ENCODE data around the gene KIF13A. TPM values are rescaled to one million over a fixed set of nuclear protein-coding genes. Genes with fewer than 3 reads are reported as not detected.

Gene KIF13A
- total and polyA plus RNA-seq, 10 of the 15 experiments (the other 5 are each of a cell fraction or from before 2014, with no cell fraction given) = 0.02 to 0.26 (median 0.13) TPM; not detected in 2

DNA sequence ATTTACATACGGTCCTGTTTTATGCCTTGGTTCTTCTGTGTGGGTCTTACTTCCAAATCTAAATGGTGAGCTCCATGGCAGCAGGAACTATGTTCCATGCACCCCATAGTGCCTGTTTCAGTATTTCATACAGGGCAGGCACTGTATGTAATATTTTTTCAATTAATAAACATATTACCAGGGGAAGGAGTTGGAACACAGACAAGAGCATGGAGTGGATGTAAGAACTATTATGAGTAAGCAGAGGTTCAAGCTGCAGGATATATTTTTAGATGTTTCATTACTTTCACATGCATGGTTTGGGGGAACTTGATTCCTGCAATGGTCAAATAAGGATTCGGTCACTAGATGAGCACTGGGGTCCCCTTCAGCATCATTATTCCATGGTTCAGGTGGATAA lies 108.3 kb downstream of the KIF13A start:
- ChIA-PET SMC1A (ENCODE audit: uncharacterized antibody, unreplicated experiment) (no interaction called here), CTCF (no interaction called here), POLR2A (no interaction called here), RAD21 (ENCODE audit: unreplicated experiment) (no interaction called here)
- Histone ChIP-seq H3K4me1 (ENCODE audit: control insufficient read depth, insufficient read depth, low read length) (peaks cover 9% of the 10 kb centered on the region), H3K27ac (ENCODE audit: control insufficient read depth, insufficient read depth) (no peak overlapping the region), H3K9me3 (replicated peaks; ENCODE audit: control insufficient read depth, insufficient read depth, low read length) (no peaks in the 10 kb centered on the region; the same call in 2 of the 3 replicates), H3K4me3 (no peak overlapping the region), H3K36me3 (ENCODE audit: control insufficient read depth in 2 of 2, insufficient read depth in 2 of 2, low read length in 1 of 2) (no peaks in the 10 kb centered on the region), H2AFZ (ENCODE audit: control insufficient read depth, low read depth, low read length) (no peak overlapping the region), H4K20me1 (ENCODE audit: control insufficient read depth, insufficient read depth) (no peaks in the 10 kb centered on the region), H3K4me2 (ENCODE audit: control insufficient read depth, insufficient read depth) (no peak overlapping the region), H3K79me2 (ENCODE audit: control insufficient read depth, insufficient read depth, low read length) (no peaks in the 10 kb centered on the region), H3K27me3 (replicated peaks in 1 of 2; ENCODE audit: control insufficient read depth in 2 of 2, insufficient read depth in 2 of 2, low read length in 1 of 2) (no peaks in the 10 kb centered on the region; a peak in 1 of 4 replicates), H3K9ac (ENCODE audit: control insufficient read depth, insufficient read depth, low read length) (no peak overlapping the region)
- no peak for DNase-seq (ENCODE audit: low read depth, low spot score)
- in situ Hi-C loops (cut with MboI) = no loop called here
- no peak for ATAC-seq
- BruUV-seq (replicated peaks) = no TSS peak
- 91% methylated on average over 2 of the region's 2 CpGs for WGBS (ENCODE audit: insufficient coverage, insufficient replicate concordance, low lambda C conversion rate, missing lambda C conversion rate)
- no peak for FAIRE-seq
- no peak for TF ChIP-seq POLR2AphosphoS5 (IDR thresholded peaks at IDR 0.05; ENCODE audit: low read length)
- TF ChIP-seq HCFC1 (IDR thresholded peaks at IDR 0.05; ENCODE audit: low read length) = no peak
- TF ChIP-seq BRCA1 (IDR thresholded peaks at IDR 0.05; ENCODE audit: low read depth, low read length) = no peak
- TF ChIP-seq ZNF384 (IDR thresholded peaks at IDR 0.05; ENCODE audit: borderline replicate concordance, low read depth, low read length) = no peak
- TF ChIP-seq TBL1XR1 (IDR thresholded peaks at IDR 0.05; ENCODE audit: low read depth, low read length) = no peak
- no peak for TF ChIP-seq ASH2L (IDR thresholded peaks at IDR 0.05; ENCODE audit: borderline replicate concordance, low read depth)
- no peak for TF ChIP-seq SUZ12 (IDR thresholded peaks at IDR 0.05; ENCODE audit: unreplicated experiment)
- intact Hi-C loops (cut with micrococcal nuclease; ENCODE audit: unreplicated experiment) = no loop called here

DNA sequence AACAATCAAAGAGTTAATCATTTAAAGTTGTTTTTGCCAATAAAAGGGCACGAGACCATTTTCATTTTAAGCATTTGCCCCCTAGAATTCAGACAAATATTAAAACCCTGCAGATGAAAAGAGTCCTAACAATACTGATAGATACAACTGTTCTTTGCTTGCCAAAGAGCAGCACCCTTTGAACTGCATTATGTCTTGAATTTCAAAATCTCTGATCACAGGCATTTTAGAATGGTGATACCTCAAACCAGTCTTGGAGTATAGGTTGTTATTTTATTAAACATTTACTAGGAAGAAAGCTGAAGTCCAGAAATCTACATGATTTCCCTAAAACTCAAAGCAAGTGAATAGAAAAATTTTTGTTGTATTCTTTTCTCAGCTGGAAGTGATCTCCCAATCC lies 108.7 kb downstream of the KIF13A start:
- Histone ChIP-seq H3K4me3 (no peak overlapping the region), H3K27me3 (replicated peaks in 1 of 2; ENCODE audit: control insufficient read depth in 2 of 2, insufficient read depth in 2 of 2, low read length in 1 of 2) (no peaks in the 10 kb centered on the region; a peak in 1 of 4 replicates)
- TF ChIP-seq, protein P1, sequence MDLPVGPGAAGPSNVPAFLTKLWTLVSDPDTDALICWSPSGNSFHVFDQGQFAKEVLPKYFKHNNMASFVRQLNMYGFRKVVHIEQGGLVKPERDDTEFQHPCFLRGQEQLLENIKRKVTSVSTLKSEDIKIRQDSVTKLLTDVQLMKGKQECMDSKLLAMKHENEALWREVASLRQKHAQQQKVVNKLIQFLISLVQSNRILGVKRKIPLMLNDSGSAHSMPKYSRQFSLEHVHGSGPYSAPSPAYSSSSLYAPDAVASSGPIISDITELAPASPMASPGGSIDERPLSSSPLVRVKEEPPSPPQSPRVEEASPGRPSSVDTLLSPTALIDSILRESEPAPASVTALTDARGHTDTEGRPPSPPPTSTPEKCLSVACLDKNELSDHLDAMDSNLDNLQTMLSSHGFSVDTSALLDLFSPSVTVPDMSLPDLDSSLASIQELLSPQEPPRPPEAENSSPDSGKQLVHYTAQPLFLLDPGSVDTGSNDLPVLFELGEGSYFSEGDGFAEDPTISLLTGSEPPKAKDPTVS (IDR thresholded peaks at IDR 0.05; ENCODE audit: low read depth, low read length) = no peak
- TF ChIP-seq GATAD2B (conservative IDR thresholded peaks at IDR 0.05; ENCODE audit: low read depth) (no peak), CEBPB (IDR thresholded peaks at IDR 0.05; ENCODE audit: borderline replicate concordance in 1 of 2, low read depth in 2 of 2, low read length in 2 of 2) (no peak), JUND (IDR thresholded peaks at IDR 0.05; ENCODE audit: low read depth, low read length) (no peak), EP300 (IDR thresholded peaks at IDR 0.05; ENCODE audit: borderline replicate concordance in 1 of 2, control insufficient read depth in 1 of 2, low read depth in 2 of 2, low read length in 2 of 2) (no peak), ELK1 (IDR thresholded peaks at IDR 0.05; ENCODE audit: low read depth, low read length) (no peak), ZNF384 (IDR thresholded peaks at IDR 0.05; ENCODE audit: borderline replicate concordance, low read depth, low read length) (no peak), SKIL (IDR thresholded peaks at IDR 0.05; ENCODE audit: low read depth, poor library complexity, severe bottlenecking) (no peak)

More for the DNA sequence above, 108.7 kb downstream of the KIF13A start:
- intact Hi-C loops (cut with micrococcal nuclease; ENCODE audit: unreplicated experiment) (no loop called here), in situ Hi-C loops (cut with MboI) (no loop called here)
- Histone ChIP-seq H3K4me1 (ENCODE audit: control insufficient read depth, insufficient read depth, low read length) (peaks cover 5% of the 10 kb centered on the region), H3K27ac (ENCODE audit: control insufficient read depth, insufficient read depth) (no peak overlapping the region), H3K36me3 (ENCODE audit: control insufficient read depth in 2 of 2, insufficient read depth in 2 of 2, low read length in 1 of 2) (no peaks in the 10 kb centered on the region), H3K9ac (ENCODE audit: control insufficient read depth, insufficient read depth, low read length) (no peak overlapping the region), H2AFZ (ENCODE audit: control insufficient read depth, low read depth, low read length) (no peak overlapping the region), H3K4me2 (ENCODE audit: control insufficient read depth, insufficient read depth) (no peak overlapping the region), H3K79me2 (ENCODE audit: control insufficient read depth, insufficient read depth, low read length) (no peaks in the 10 kb centered on the region), H3K9me3 (replicated peaks; ENCODE audit: control insufficient read depth, insufficient read depth, low read length) (no peaks in the 10 kb centered on the region; the same call in 2 of the 3 replicates), H4K20me1 (ENCODE audit: control insufficient read depth, insufficient read depth) (no peaks in the 10 kb centered on the region)
- WGBS (ENCODE audit: insufficient coverage, insufficient replicate concordance, low lambda C conversion rate, missing lambda C conversion rate) = 52% methylated on average over 1 of the region's 1 CpG
- ChIA-PET POLR2A (no interaction called here), SMC1A (ENCODE audit: uncharacterized antibody, unreplicated experiment) (no interaction called here), RAD21 (ENCODE audit: unreplicated experiment) (no interaction called here), CTCF (no interaction called here)
- FAIRE-seq (no peak), ATAC-seq (no peak), DNase-seq (ENCODE audit: low read depth, low spot score) (no peak)
- no TSS peak for BruUV-seq (replicated peaks)

Data from GM12878 (cell line).